Stimulated activated CD4-positive, alpha-beta T cell treated with anti-CD3 and anti-CD28 coated beads, TNF-alpha, amount 100 ng/mL, for 48 hours (primary cell): ENCODE measurements around the gene TMEM238.
A peak's percentile ranks its signal among the peaks of the same experiment; 100 is the strongest.
"Not testable (repeated sequence)": the region's sequence is repeated elsewhere in the genome, so short reads cannot be mapped to it uniquely, and the experiment has no call there.

Experiments used
- DNase-seq, 3 donors: peaks; one replicate each; pipeline ENCODE4 v3.0.0-alpha.2; 2020; ENCODE audit warnings: low read depth in 3 of 3

TMEM238 gene

DNA sequence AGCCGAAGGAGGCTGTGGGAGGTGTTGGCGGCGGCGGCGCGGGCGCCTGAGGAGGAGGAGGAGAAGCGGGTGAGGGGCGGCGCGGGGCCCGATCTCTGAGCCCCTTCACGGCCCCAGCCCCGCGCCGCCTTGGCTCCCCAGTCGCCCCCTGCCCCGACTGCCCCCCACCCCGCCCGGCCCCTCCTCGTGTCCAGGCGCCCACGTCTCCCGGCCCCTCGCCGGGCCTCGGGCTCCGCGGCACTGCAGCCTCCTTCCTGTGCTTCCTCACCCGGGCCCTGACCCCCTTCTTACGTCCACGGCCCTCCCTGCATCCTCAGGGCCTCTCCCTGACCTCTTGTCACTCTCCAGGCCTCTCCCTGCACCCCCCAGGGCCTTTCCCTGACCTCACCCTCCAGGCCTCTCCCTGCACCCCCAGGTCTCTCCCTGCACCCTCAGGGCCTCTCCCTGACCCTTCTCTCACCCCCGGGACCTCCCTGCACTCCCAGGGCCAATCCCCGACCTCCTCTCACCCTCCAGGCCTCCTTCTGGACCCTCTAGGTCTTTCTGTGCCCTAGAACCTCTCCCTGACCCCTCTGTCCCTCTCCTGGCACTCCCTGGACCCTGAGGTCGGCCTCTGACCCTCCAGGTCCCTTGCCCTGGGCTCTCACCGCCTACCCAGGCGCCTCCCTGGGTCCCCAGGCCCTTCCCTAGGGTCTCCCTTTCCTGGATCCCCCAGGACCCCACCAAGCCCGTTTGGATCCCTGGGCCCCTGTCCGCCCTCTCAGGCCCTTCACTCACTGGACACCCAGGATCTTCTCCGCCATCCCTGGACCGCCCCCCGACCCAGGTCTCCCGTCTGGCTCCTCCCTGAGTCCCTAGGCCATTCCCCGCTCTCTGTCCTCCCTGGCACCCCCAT, 44.0 kb downstream of the TMEM238 start:
- no peak for DNase-seq

DNA sequence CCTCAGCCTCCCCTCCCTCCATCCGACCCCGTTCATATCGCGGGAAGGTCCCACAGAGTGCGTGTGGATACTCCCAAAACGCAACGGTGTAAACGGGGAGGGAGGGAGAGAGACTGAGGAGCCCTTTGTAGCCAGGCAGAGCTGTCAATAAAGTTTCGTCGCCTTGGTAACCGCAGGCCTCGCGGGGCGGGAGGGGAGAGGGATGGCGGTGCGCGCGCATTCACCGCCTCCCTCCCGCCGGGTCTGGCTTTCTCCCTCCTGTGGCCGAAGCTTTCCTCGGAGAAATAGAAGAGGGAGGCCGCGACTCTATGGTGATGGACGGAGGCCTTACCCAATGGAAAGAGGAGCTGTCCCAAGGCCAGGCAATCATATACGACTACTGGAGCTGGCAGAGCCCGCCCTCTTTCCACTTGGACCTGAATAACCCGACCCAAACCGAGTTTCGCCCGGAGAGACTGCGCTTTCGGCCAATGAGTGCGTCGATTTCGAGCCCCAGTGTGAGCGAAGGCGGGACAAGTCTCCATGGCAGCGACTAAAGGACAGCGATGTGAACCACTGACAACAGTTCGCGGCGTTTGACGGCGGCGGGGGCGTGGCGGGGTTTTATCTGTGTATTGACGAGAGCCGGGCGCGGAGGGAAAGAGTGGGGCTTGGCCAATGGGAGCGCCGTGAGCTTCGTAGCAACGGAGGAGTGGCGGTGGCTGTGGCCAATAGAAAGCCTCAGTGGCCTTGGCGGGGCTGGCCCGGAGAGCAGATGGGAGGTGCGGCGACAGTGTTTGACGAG, 44.8 kb downstream of the TMEM238 start, which contains the start of gene KMT5C:
Gene KMT5C, plus strand, starts transcription at position 772 of the 784 bp plus-strand sequence. CDS start 2,061 bp downstream, outside the sequence.
- DNase-seq = peak; percentile 100

DNA sequence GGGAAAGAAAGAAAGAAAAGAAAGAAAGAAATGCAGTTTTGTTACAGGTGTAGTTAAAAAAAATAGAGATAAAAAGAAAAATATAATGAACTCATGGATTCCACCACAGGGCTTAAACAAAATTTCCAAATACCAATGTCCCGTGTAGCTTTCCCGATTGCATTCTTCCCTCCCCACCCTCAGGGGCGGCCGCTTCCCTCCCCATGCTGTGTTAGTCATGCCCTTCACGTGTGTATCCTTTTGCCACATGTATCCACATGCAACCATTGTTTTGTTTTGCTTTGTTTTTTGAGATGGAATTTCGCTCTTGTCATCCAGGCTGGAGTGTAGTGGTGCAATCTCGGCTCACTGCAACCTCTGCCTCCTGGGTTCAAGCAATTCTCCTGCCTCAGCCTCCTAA, 48.0 kb downstream of the TMEM238 start:
- no peak for DNase-seq

DNA sequence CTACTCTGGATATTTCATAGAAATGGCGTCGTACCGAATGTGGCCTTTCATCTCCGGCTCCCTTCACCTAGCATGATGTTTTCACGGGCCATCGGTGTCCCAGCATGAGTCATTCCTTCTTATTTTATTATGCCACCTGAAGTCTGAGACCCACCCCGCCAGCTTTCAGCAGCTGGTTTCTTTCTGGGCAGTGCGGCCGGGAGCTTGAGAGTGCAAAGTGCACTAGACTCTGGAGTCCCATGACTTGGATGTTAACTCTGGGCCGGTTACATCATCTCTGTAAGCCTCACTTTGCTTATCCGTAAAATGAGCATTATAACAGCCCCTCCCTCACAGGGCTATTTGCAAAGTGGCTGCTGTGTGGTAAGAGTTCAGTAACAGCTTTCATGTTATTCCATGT, 50.2 kb downstream of the TMEM238 start:
- DNase-seq = no peak

DNA sequence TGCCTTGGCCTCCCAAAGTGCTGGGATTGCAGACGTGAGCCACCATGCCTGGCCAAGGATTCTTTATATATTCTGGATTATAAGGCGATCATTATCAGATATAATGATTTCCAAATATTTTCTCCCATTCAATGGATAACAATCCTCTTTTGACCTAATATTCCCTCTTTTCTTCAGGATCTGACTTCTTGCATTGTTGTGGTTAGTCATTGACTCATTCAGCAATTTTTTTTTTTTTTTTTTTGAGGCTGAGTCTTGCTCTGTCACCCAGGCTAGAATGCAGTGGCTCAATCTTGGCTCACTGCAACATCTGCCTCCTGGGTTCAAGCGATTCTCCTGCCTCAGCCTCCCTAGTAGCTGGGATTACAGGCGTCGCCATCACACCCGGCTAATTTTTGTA, 54.3 kb downstream of the TMEM238 start:
- DNase-seq = not testable (repeated sequence)
